WERI-Rb-1 (cell line): ENCODE results near the gene RASIP1.
A peak's percentile ranks its signal among the peaks of the same experiment; 100 is the strongest.
"Not testable (repeated sequence)": the region's sequence is repeated elsewhere in the genome, so short reads cannot be mapped to it uniquely, and the experiment has no call there.

Experiments used
- DNase-seq: peaks from one replicate; pipeline ENCODE4 v3.0.0-alpha.2; 2020
- H3K27ac ChIP-seq: fragments of 250-450 bp; sonication (Bioruptor Pico); 2 replicates; pipeline ENCODE4 v1.5.1; 2020; ENCODE audit warnings: mild to moderate bottlenecking, moderate library complexity
- H3K27me3 ChIP-seq: fragments of 250-450 bp; sonication (Bioruptor Pico); 2 replicates; pipeline ENCODE4 v1.5.1; 2021; ENCODE audit warnings: mild to moderate bottlenecking, low read depth, moderate library complexity; ENCODE audit not compliant: insufficient read depth, severe bottlenecking
- H3K36me3 ChIP-seq: fragments of 250-450 bp; sonication (Bioruptor Pico); 2 replicates; pipeline ENCODE4 v1.5.1; 2020; ENCODE audit warnings: mild to moderate bottlenecking, moderate library complexity
- H3K4me3 ChIP-seq: 2 replicates; pipeline ENCODE4 v1.5.1; 2011; ENCODE audit warnings: low read depth, mild to moderate bottlenecking, control low read depth, low read length
- H3K9me3 ChIP-seq: fragments of 250-450 bp; sonication (Bioruptor Pico); 2 replicates; pipeline ENCODE4 v1.5.1; 2021; ENCODE audit warnings: mild to moderate bottlenecking, moderate library complexity; ENCODE audit not compliant: severe bottlenecking
- CTCF ChIP-seq: IDR thresholded peaks from 2 replicates; pipeline ENCODE4 v1.5.1; 2011; ENCODE audit warnings: low read depth, mild to moderate bottlenecking, control low read depth, inconsistent platforms, low read length

RASIP1 gene

GRCh38 chr19:48705431-48705830 lies 35.0 kb downstream of the RASIP1 start:
- DNase-seq: no peak
- no peak overlapping the region for H3K27ac ChIP-seq
- H3K4me3 ChIP-seq: no peak overlapping the region
- no peaks in the 10 kb centered on the region for H3K36me3 ChIP-seq
- TF ChIP-seq CTCF: no peak
- H3K9me3 ChIP-seq: no peaks in the 10 kb centered on the region
- H3K27me3 ChIP-seq: no peaks in the 10 kb centered on the region

DNA sequence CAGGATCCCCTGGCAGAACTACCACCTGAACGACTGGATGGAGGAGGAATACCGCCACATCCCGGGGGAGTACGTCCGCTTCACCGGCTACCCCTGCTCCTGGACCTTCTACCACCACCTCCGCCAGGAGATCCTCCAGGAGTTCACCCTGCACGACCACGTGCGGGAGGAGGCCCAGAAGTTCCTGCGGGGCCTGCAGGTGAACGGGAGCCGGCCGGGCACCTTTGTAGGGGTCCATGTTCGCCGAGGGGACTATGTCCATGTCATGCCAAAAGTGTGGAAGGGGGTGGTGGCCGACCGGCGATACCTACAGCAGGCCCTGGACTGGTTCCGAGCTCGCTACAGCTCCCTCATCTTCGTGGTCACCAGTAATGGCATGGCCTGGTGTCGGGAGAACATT lies 37.1 kb downstream of the RASIP1 start:
- no peak for TF ChIP-seq CTCF
- no peak overlapping the region for H3K4me3 ChIP-seq
- H3K36me3 ChIP-seq: no peaks in the 10 kb centered on the region
- no peaks in the 10 kb centered on the region for H3K9me3 ChIP-seq
- H3K27me3 ChIP-seq: no peaks in the 10 kb centered on the region
- H3K27ac ChIP-seq: no peak overlapping the region
- DNase-seq: no peak

DNA sequence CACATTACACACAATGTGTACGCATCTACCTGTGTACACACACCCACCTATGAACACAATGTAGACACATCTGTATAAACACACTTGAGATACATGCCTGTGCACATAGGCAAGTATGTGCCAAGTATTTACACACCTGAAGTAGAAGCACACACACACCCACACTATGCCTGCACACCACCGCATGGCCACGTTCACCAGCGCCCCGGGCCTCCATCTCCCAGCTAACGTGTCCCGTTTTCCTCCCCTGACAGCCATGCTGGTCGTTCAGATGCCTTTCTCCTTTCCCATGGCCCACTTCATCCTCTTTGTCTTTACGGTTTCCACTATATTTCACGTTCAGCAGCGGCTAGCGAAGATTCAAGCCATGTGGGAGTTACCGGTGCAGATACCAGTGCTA lies 37.7 kb downstream of the RASIP1 start:
- Histone ChIP-seq H3K27me3 (no peaks in the 10 kb centered on the region), H3K9me3 (no peaks in the 10 kb centered on the region), H3K27ac (no peak overlapping the region), H3K4me3 (no peak overlapping the region), H3K36me3 (no peaks in the 10 kb centered on the region)
- no peak for DNase-seq
- no peak for TF ChIP-seq CTCF

DNA sequence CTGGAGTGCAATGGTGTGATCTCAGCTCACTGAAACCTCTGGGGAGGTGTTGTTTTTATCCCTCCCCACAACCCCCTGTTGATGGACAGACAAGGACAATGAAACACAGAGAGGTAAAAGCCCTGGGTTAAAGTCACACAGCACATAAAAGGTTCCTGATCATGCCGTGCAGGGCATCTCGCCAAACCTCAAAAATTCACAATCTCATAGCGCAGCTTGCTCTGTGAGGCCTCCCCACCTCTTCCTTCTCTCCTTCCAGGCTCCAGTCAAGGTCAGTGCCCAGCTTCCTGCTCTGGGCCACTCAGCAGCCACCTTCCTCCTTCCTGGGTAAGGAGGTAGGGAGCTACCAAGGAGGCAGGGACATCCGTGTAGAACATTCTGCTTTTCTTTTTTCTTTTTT lies 42.4 kb downstream of the RASIP1 start:
- DNase-seq: no peak
- H3K27ac ChIP-seq: no peak overlapping the region
- no peaks in the 10 kb centered on the region for H3K27me3 ChIP-seq
- H3K4me3 ChIP-seq: no peak overlapping the region
- TF ChIP-seq CTCF: no peak
- no peaks in the 10 kb centered on the region for H3K36me3 ChIP-seq
- H3K9me3 ChIP-seq: no peaks in the 10 kb centered on the region

DNA sequence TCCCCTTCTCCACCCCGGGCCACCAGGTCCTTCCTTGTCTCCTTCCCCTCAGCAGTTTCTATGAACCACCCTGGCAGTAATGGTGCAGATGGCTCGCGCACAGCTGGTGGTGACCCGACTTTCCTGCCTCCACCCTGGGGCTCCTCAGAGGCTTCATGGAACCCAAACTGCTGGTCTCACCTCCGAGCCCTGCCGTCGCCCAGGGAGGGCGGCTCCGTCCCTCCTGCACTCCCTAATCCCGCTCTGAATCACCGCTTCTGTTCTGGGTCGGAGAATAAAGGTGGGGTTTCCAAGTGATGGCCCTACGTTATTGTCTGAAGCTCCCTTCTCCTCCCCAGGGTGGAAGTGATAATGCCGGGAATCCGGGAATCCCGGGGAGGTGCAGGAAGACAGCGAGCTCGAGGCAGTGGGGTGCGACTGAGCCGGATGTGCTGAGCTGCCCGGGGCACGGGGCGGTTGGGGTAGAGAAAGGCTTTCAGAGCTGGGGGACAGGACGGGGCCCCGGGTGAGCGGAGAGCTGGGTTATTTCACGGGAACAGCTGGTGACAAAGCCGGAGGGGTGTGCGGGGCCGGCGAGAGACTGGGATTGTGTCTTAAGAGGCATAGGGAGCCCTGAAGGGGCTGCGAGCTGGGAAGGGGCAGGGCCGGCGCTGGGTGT lies 43.9 kb downstream of the RASIP1 start:
- no peak for TF ChIP-seq CTCF
- Histone ChIP-seq H3K36me3 (no peaks in the 10 kb centered on the region), H3K4me3 (peak overlapping the region; percentile 54), H3K9me3 (no peaks in the 10 kb centered on the region), H3K27ac (peak overlapping the region; percentile 57), H3K27me3 (no peaks in the 10 kb centered on the region)
- DNase-seq: peak; percentile 56

DNA sequence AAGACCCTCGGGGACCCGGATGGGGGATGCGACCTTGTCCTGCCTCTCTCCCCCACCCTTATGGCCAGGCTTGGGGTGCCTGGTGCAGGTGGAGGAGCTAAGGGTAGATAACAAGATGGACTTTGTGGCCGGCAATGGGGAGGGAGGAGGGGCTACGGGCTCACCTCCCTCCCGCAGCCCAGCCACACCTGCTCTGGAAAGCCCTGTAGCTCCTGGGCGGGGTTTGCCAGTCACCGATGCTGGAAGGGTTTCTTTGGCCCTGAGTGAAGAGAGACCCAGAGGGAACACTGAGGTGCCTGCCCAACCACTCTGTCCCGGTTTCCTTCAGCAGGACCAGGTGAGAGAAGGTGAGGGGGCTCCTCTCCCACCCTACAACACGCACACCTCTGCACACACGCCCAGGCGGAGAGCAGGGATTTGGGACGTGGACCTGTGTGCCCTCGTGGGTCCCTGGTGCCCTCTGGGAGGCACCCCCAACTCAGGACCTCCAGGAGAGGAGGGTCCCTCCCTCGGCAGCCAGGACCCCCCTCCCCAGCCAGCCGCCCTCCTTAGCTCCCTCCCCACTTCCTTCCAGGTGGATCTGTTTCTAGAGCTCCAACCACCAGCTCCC lies 44.6 kb downstream of the RASIP1 start, which contains the start of gene FUT2:
TSS of gene FUT2 (plus strand) at position 229 of the 610 bp plus-strand sequence. CDS start 6,986 bp downstream, outside the sequence.
- Histone ChIP-seq H3K9me3 (no peaks in the 10 kb centered on the region), H3K27me3 (no peaks in the 10 kb centered on the region), H3K4me3 (peak within 1 kb of the TSS; percentile 54), H3K36me3 (no peaks in the 10 kb centered on the region), H3K27ac (peak within 1 kb of the TSS; percentile 57)
- DNase-seq: peak; percentile 42
- TF ChIP-seq CTCF: no peak

DNA sequence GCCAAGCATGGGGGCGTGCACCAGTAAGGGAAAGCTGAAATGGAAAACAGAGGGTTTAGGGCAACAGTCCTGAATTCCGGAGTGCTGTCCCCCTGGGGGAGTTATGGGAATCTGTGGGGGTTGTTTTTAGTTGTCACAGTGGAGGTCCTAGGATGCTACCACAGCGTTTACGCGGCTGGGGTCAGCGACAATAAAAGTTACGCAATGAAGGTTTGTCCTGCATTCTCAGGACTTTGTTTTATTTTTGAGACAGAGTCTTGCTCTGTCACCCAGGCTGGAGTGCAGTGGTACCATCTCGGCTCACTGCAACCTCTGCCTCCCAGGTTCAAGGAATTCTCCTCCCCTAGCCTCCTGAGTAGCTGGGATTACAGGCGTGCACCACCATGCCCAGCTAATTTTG lies 46.8 kb downstream of the RASIP1 start:
- not testable (repeated sequence) for H3K9me3 ChIP-seq, DNase-seq, H3K27ac ChIP-seq, H3K27me3 ChIP-seq, H3K4me3 ChIP-seq, H3K36me3 ChIP-seq
